GM11168 (cell line): ENCODE results near the gene CEP95.

Source experiments
- in situ Hi-C: fragments of 300-500 bp; cut with MboI; formaldehyde crosslinking; loops from one replicate; pipeline ENCODE4 v1.12.0; 2022; ENCODE audit warnings: low sequenced_read_pairs; ENCODE audit not compliant: unreplicated experiment

The CEP95 gene

DNA sequence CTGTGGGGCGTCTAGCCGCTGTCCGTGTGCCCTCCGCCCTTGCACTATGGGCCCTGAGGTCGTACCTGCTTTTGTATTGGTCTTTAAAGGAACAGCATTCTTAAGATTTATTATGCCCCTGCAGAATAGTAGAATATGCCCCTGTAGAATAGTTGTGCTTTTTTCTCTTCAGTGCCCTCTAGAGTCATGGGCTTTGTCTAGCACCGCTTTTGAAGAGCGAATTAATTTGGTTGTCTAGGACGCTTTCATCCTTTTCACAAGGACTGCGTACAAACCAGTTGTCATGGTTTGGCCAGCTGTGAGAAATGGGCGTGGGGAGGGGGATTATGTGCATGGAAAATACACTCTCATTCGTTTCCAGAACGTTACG lies 621 bp downstream of the CEP95 start:
- in situ Hi-C loops = no loop called here

DNA sequence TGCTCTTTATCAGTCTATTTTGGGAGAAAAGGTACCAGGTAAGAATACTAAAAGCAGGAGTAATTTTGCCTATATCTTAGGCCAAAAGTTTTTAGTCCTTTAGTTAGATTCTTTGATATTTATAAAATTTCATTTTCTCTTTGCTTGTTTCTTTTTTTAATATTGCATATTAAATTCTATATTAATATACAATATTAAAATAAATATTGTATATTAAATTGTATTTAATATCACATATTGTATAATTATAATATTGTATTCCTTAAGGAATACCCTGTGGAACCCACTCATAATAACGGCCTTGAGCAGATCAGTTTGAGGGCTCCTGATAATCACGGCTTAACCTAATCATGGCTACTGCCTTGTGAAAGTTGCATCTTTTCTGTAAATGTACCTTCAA lies 1.9 kb downstream of the CEP95 start:
- in situ Hi-C loops = no loop called here

DNA sequence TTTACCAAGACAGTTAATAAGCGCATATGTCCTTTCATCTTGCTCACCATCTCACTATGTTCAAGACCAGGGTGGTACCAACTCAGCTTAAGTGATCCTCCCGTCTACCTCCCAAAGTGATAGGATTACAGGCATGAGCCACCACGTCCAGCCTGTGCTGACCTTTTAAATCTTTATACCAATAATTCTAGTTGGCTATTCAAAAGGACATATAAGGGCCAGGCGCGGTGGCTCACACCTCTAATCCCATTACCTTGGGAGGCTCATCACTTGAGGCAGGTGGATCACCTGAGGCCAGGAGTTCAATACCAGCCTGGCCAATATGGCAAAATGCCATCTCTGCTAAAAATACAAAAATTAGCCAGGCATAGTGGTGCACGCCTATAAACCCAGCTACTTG lies 2.4 kb downstream of the CEP95 start:
- in situ Hi-C loops = no loop called here

DNA sequence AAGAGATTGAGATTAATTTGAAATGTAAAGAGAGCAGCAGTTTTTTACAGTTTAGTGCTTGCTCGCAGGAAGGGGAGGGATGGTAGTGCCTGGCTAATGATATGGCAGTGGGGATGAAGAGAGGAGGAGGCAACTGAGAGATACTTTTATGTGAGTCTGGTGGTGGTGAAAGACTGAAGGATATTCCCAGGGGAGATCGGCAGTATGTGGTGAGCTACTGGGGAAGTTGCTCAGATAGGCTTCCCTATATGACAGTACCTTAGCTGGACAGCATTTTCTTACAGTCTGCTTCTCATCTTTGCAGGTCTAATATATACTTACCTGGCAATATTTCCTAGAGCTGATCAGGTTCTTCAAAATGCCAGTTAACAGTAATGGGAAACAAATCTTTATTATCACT lies 8.6 kb downstream of the CEP95 start:
- in situ Hi-C loops = no loop called here

DNA sequence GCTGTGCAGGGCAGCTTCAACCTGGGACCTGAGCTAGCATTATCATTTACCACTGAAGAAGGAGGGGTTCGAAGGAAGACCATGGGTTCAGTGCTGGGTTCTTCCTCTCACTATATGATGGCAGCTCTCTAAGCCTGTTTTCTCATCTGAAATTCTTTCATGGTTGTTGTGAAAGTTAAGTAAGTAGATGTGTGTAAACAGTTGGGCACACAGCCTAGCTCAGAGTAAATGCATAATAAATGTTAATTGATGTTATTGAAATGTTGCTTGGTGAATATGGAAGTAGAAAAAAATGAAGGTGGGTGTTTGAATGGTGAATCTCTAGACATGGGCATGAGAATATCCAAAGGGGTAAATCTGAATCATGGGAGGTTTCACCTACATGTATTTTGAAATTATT lies 9.1 kb downstream of the CEP95 start:
- in situ Hi-C loops = no loop called here

DNA sequence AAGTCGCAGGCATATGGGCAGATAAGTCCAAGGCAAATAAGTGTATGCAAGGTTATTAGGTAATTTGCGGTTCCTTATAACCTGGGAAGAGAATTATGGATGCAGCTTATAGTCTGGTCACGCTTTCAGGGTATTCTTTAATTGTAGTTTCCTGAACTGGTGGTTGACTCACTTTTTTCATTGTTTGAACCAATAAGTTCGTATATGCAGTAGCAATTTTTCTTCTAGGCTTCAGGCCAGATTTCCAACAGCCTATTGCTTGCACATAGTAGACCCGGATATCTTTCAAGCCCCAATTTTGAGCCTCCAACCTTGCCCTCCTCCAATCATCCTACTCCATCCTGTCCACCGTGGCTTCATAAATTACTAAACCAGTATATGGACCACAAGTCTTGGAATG lies 12.8 kb downstream of the CEP95 start:
- in situ Hi-C loops = no loop called here

DNA sequence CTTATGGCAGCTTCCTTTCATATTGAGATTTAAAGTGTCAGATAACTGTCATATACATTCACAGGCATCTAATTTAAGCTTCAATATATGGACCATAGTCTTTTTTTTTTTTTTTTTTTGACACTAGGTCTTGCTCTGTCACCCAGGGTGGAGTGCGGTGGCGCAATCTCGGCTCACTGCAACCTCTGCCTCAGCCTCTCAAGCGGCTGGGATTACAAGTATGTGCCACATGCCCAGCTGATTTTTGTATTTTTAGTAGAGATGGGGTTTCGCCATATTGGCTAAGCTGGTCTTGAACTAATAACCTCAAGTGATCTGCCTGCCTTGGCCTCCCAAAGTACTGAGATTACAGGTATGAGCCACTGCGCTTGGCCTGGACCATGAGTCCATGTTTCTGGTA lies 13.6 kb downstream of the CEP95 start:
- in situ Hi-C loops = no loop called here

DNA sequence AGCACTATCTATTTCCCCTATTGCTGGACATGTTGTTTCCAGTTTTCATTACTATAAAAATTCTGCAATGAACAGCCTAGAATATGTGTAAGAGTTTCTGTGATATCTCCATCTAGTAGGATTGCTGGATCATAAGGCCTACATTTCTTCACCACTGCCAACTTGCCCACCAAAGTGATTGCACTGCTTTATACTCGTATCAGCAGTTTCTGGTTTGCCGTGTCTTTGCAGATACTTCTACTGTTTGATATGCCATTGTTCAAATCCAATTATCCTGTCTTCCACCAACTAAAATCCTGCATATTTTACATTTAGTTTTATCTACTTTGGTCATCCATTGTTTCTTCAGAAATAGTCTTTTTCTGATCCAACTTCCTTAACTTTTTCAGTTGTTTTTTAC lies 21.1 kb downstream of the CEP95 start:
- in situ Hi-C loops = no loop called here

DNA sequence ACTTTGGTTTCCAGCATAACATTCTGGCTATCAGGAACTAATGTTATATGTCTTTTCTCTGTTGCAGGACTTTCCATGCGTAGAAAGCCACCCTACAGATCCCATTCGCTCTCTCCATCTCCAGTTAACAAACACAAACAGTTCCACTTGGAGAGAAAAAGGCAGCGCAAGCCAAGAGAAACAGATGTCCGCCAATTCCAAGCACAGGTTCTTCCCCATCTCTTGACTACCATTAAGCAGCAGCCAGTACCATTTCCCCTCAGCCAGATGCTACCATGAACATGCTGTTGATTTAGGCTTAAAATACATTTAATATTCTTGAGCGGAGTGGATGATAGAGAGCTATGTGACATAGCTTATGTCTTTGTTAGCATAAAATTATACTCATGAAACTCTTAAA lies 22.4 kb downstream of the CEP95 start:
- in situ Hi-C loops = no loop called here

DNA sequence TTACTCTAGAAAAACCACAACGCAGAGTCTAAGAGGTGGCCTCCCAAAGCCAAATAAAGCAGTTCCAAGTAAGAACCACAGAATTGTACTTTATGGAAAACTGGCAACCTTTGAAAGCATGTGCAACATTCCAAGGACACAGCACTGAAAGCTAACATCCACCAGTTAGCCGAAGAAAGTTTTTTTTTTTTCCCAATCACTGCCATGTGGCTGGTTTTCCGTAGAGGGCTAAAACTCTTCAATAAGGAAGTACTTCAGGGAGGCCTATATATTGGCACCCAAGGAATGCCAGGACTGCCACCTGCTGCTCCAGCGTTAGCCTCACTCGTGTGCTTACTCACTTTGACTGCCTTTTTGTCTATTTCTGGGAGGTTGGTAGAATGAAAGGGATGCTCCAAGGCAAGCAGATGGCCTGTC lies 25.2 kb downstream of the CEP95 start:
- in situ Hi-C loops = no loop called here

DNA sequence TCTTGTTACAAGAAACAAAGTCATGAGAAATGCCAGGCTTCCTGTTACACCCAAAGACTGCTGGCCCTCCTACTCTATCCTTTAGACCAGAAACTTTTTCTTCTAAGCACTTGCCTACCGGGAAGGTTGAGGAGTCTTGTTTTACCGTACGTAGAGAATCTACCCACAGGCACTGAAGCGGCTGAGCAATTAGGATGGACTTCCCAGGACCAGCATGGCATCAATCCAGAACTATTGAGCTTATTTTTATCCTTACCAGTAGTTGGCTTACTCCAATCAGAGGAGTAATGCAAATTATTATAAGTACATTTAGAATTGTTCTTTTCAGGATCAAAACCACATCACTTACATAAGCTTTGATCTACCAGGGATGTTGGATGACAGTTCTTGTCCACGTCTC lies 25.6 kb downstream of the CEP95 start:
- in situ Hi-C loops = no loop called here

DNA sequence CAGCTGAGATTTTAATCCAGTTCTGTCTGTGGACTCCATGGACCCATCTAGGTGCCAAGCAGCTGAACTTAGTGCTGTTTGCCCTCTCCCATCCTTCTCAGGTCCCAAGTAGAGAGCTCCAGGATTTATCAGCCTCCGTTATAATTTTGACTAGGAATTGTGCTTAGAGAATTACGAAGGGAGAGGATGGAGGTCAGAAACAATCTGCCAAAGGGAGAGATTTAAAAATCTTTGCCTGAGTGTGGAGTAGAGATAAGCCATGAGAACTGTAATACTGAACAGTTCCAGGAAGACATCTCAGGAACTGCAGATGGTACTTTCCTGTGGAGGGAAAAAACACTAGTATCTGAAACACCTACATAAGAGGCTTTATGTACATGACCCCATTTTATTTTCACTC lies 27.0 kb downstream of the CEP95 start:
- in situ Hi-C loops = no loop called here

DNA sequence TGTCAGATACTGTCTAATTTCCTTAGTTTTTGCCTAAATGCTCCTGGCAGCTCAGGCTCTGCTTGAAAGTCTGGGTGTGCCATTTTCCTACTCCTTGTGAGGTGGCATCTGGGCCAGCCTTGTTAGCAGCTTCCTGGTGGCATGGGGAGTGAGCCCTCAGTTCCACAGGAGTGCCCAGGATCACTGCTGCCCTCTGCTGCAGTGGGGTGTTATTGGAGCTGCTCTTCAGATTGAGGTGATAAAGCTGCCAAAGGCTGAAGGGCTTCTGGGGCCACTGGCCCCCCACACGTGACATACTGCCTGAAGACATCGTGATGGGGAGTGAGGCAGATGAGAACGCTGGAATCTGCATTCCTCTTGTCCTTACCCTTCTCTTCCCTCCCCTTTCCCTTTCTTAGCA lies 27.4 kb downstream of the CEP95 start:
- in situ Hi-C loops = no loop called here

DNA sequence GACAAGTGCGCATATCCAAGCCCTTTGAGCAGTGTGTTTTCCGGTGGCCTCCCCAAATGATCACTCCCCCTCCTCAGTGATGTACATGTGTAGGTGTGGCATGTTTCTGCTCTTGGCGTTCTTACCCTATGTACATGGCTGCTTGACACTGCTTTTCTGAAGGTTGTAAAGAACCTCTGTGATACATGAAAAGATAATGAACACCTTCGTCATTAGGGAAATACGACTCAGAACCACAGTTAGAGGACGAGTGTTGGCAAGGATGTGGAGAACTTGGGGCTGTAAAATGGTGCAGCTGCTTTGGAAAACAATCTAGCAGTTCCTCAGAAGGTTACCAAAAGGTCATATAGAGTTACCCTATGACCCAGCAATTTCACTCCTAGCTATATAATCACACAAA lies 28.6 kb downstream of the CEP95 start:
- in situ Hi-C loops = no loop called here

DNA sequence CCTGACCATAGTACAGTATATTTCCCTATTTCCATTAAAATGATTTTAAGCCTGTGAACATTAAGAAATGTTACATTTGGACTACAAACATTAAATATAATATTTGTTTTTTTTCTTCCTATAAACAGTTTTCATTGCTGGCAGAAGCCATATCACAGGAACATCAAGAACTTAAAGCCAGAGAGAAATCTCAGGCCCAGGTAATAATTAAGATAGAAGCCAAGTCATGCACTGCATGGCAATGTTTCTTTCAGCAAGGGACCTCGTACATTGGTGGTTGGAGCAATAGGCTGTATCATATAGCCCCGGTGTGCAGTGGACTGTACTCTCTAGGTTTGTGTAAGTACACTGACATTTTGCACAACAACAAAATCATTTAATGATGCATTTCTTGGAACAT lies 30.1 kb downstream of the CEP95 start:
- in situ Hi-C loops = no loop called here

DNA sequence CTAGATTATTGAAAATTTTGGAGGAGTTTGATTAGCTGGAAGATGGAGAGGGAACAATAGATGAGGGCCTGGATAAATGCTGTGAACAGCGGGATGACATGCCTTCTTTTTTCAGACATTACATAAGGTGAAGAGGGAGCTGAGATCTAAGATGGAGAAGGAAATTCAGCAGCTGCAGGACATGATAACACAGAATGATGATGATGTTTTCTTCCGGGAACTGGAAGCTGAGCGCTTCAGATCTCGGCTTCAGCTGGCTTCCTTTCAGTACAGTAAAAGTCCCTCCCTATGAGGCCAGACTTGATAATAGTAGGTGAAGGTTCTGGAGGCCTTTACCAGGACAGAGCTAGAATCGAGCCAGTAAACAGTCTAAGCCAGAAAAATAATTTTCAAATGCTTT lies 30.7 kb downstream of the CEP95 start:
- in situ Hi-C loops = no loop called here

DNA sequence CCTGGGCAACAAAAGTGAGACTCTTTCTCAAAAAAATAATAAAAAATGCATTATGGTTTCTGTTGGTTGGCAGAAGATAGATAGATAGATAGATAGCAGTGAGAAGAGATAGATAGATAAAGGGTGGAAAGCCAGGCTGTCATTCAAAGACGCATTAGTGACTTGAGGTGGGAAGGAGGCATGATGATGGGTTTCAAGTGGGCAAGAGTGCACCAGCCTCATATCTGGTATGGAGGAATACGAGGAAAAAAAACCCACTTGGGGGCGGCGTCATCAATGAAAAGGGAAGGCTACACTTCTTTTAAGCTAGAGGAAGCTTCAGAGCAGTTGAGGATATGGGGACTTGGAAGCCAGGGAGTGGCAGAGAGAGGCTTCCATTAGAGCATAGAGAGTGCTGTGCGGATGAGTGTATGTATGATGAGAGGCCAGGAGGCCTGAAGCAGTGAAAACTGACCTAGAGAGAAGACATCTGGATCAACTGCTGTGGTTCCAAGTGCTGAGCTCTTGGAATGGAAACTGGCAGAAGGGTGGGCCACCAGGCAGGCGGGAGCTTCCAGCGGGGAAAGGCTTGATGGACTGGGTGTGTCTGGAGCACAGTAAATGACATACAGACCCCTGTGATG lies 31.8 kb downstream of the CEP95 start:
- in situ Hi-C loops = no loop called here

DNA sequence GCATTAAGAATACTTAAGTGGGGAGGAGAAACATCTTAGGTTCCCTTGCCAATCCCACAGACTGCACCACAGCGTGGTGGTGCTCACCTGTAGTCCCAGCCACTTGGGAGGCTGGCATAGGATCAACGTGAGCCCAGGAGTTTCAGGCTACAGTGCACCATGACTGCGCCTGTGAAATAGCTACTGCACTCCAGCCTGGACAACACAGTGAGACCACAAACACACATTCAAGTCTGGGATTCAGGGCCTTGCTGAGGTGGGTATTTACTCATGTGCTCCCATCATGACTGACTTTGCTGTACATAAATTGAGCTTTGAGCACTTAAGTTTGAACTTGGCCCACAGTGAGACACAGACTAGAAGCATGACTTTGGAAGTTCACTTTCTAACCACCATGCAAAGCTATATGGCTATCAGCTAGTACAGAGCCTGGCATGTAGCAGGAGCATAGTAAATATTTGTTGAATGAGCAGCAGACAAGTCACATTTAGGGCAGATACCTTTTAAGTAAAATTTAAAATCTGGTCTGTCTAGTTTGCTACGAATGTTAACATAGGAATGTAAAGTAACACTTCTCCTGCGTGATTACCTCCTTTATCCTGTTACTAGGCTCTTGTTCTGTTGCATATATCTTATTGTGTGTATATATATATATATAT lies 33.5 kb downstream of the CEP95 start:
- in situ Hi-C loops = no loop called here

DNA sequence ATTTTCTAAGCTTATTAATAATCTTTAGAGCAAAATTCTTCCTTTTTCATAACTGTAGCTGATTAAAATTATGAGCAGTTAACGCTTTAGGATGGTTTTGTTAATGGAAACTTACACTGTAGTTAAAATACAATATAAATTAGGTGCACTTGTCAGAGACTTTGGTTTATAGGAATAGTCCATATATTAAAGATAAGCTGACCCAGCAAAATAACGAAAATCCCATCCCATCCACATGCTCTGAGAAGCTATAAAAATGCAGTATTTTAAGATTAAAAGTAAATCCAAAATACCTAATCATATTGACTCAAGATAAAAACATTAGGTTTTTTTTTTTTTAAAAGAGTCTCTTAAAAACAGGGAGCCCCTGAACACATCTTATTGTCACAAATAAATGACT lies 38.0 kb downstream of the CEP95 start:
- in situ Hi-C loops = no loop called here

DNA sequence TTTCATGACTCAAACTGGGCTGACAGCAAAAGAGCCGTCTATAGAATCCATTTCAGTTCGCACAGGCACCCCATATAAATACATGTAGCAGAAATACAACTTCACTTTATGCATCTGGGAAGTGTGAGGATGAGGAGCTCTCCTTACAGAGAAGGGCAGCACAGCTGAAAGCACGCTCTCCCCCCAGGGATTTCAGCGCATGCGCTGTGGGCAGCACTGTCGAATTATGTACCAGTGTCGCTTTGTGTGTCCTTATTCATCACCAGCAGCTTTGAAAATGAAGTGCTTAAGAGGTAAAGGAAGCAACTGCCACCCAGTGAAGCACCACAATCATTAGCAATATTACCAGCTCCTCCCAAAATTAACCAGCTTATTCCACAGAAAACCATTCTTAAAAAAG lies 39.9 kb downstream of the CEP95 start:
- in situ Hi-C loops = no loop called here

DNA sequence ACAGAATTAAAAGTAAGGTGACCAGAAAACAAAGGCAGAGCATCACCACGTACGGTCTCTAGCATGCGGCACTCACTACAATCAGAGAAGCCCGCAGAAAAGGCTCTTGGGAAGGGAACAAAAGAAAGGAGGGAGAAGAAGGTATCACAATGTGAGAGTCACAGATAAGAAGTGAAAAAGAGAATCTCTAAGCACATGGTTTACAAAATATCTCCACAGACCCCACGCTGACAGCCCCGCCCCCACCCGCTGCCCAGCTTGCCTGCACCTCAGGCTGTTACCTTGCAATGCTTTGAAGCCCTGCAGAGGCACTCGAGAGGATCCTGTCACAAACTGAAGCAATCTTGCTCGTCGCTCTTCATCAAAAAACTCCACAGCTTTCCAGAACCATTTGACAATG lies 40.5 kb downstream of the CEP95 start:
- in situ Hi-C loops = no loop called here

DNA sequence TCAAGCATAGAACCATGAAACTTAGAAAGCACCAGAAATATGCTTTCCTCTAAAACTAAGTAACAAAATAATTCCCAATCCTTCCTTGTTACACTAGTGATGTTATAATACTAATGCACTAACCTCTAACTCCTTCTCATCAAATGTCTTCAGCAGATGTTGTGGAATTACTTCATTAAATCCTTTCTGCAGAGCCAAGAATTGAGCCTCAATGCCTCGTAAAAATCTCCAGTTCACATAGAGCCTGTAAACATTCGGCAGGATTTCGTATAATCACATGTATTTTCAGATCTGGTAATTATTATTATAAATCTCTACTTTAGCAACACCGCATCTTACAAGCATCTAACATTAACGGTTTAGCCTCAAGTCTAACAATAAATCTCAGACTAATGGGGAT lies 44.7 kb downstream of the CEP95 start:
- in situ Hi-C loops = no loop called here
